HT1080 (cell line): ENCODE measurements around the gene ACTL10. TPM values are rescaled to one million over a fixed set of nuclear protein-coding genes. Genes with fewer than 3 reads are reported as not detected.
A peak's percentile ranks its signal among the peaks of the same experiment; 100 is the strongest.
"Not testable (repeated sequence)": the region's sequence is repeated elsewhere in the genome, so short reads cannot be mapped to it uniquely, and the experiment has no call there.

Experiments
- DNase-seq: peaks from one replicate; pipeline ENCODE4 v3.0.0-alpha.2; 2015; ENCODE audit warnings: low read depth
- total RNA-seq: library from RNA; depleted of rRNA; stranded (reverse); fragments of >200 nt; shearing (Covaris generic); gene quantifications from 2 replicates; pipeline ENCODE4 v1.2.3, GENCODE V29; 2014

The ACTL10 gene
- total RNA-seq, 1 experiment from 2014 or later: 0.06 TPM

- no peak for DNase-seq
Observed at GRCh38 chr20:33693741-33694638, 27.2 kb downstream of the ACTL10 start.

GRCh38 chr20:33694639-33695012 lies 27.9 kb downstream of the ACTL10 start:
- no peak for DNase-seq

- no peak for DNase-seq
Observed at GRCh38 chr20:33696448-33696847, 29.7 kb downstream of the ACTL10 start.

- DNase-seq: no peak
Observed at GRCh38 chr20:33697129-33697528, 30.4 kb downstream of the ACTL10 start.

- not testable (repeated sequence) for DNase-seq
Observed at GRCh38 chr20:33698966-33699365, 32.2 kb downstream of the ACTL10 start.

GRCh38 chr20:33700696-33701441 lies 34.1 kb downstream of the ACTL10 start:
- not testable (repeated sequence) for DNase-seq

- DNase-seq: no peak
Observed at GRCh38 chr20:33701629-33702450, 35.1 kb downstream of the ACTL10 start.

- DNase-seq: no peak
Observed at GRCh38 chr20:33702861-33703260, 36.1 kb downstream of the ACTL10 start.

- no peak for DNase-seq
Observed at GRCh38 chr20:33703498-33704137, 36.9 kb downstream of the ACTL10 start.

GRCh38 chr20:33704197-33704924 lies 37.6 kb downstream of the ACTL10 start:
- peak; percentile 55 for DNase-seq

- DNase-seq: no peak
Observed at GRCh38 chr20:33707668-33708067, 40.9 kb downstream of the ACTL10 start.

- DNase-seq: no peak
Observed at GRCh38 chr20:33709398-33709797, 42.7 kb downstream of the ACTL10 start.

GRCh38 chr20:33709905-33710541 lies 43.3 kb downstream of the ACTL10 start:
- DNase-seq: no peak

GRCh38 chr20:33710681-33711445 lies 44.1 kb downstream of the ACTL10 start:
- DNase-seq: no peak

- DNase-seq: no peak
Observed at GRCh38 chr20:33711446-33711738, 44.6 kb downstream of the ACTL10 start.

GRCh38 chr20:33713865-33714367 lies 47.2 kb downstream of the ACTL10 start:
- no peak for DNase-seq

GRCh38 chr20:33716498-33716897 lies 49.8 kb downstream of the ACTL10 start:
- no peak for DNase-seq
